Right renal cortex interstitium (tissue), 3 donors: ENCODE measurements around the gene RFPL4A. TPM values are rescaled to one million over a fixed set of nuclear protein-coding genes. Genes with fewer than 3 reads are reported as not detected.

Experiments used
- DNase-seq, 3 donors: peaks; one replicate each; pipeline ENCODE4 v3.0.0-alpha.2; 2013; ENCODE audit warnings: low read depth in 3 of 3, low spot score in 2 of 3
- polyA plus RNA-seq, 3 donors: library from polyadenylated mRNA; unstranded; fragments of 120-200 nt; gene quantifications; one replicate each; pipeline ENCODE4 v1.2.1, GENCODE V29; 2013; ENCODE audit not compliant: insufficient read length in 3 of 3

RFPL4A gene
- polyA plus RNA-seq, 3 donors: not detected

DNA sequence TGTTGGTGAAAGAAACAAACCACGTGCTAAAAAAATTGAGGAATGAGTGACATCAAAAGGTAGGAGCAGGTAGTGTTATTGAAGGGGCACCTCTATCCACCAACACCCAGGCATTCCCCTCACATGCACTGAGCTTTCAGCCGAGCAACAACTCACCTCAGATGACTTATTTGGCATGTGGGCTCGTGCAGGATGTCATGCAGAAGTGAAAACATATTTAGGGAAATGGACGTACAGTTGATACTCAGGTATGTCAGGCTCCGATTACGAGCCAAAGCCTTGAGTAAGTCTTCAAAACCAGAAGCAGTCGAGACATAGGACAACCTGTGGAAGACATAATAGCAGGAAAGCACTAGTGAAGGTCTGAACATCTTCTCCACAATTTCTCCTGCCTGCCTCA is 42.5 kb downstream of the RFPL4A start:
- no peak for DNase-seq

DNA sequence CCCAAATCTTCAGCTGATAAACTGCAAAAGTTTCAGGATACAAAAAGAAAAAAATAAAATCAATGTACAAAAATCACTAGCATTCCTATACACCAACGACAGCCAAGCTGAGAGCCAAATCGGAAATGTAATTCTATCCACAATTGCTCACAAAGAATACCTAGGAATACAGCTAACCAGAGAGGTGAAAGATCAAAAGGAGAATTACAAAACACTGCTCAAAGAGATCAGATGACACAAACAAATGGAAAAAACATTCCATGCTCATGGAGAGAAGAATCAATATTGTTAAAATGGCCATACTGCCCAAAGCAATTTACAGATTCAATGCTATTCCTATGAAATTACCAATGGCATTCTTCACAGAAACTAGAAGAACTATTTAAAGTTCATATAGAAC is 43.4 kb downstream of the RFPL4A start:
- DNase-seq: no peak

DNA sequence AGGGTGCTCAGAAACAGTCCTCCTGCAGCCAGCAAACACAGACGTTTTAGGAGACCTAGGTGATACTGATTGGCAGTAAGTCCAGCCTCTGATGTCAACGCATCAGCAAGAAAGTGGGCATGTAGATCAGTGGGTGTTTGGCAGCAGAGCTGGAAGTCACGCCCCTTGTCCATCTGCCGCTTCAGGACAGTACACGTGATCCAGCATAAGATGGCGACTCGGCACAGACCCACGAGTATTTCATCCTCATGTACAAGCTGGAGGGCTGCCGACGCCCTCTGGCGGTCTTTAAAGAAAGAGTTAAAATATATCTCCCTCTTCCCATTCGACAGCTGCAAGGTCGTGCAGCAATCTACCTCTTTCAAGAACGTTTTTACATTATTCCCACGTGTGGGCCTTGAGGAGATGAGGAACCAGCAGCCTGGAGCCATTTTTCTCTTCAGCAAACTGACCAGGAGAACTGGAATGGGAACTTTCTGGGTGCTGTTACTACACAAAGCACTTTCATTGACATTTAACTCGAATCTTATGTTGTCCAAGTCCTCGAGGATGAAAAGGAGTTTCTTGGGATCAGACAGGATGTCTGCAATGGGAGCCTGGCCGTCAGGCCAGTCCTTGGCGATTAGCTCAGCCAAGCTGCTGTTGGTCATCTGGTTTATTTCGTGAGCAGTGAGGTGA is 50.6 kb downstream of the RFPL4A start:
- DNase-seq: peak in 2 of 3 donors; percentile 1 to 4

DNA sequence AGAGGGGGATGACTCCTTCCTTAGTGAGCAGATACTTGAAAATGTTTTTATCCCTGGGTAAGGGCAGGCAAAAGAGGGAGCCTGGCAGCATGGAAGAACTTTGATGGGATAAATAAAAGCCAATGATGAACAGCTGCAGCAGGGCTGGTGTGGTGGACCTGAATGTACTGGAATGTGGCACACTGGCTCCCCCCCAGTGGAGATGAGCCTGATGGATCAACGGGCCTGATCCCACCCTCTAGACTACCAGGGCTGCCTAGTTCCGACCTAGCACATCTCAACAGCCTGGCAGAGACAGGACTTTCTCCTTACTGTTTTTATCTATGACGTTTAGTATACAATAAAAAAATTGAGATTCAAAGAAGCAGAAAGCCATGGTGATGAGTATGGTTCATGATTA is 52.4 kb downstream of the RFPL4A start:
- DNase-seq: no peak

DNA sequence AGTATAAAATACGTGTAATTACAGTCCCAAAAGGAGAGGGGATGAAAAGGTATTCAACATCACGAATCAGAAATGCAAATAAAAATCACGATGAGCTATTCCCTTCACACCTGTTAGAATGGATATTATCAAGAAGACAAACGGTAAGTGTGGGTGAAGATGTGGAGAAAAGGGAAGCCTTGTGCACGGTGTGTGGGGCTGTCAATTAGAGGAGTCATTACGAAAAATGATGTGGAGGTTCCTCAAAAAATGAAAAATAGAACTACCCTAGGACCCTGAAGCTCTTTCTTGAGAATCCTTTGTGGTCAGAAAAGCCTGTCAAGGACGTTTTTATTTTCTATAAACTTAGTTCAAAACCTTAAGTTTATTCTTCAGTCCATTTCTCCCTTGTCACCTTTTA is 53.6 kb downstream of the RFPL4A start:
- DNase-seq: no peak

Other genes starting within 250 kb of the RFPL4A start
- under 1 TPM; 0.37 to 0.51 (median 0.50) TPM for gene SBK2, start 222.0 kb upstream of the RFPL4A start, polyA plus RNA-seq
- under 1 TPM in 2 of 3 donors, not detected in 1; 0.15 to 0.21 TPM for gene SBK3, start 213.6 kb upstream of the RFPL4A start, polyA plus RNA-seq
- 10 to 100 TPM; 11.8 to 13.2 (median 13.1) TPM for gene ZNF579, start 178.2 kb upstream of the RFPL4A start, polyA plus RNA-seq
- 10 to 100 TPM; 16.6 to 18.9 (median 17.7) TPM for gene FIZ1, start 159.6 kb upstream of the RFPL4A start, polyA plus RNA-seq
- gene ZNF524, start 158.8 kb upstream of the RFPL4A start, polyA plus RNA-seq: 1 to 10 TPM; 6.0 to 8.1 (median 6.6) TPM
- gene ZNF865, start 153.4 kb upstream of the RFPL4A start, polyA plus RNA-seq: 1 to 10 TPM; 5.1 to 7.0 (median 6.1) TPM
- 10 to 100 TPM in 2 of 3 donors, 1 to 10 TPM in 1; 9.1 to 10.8 (median 10.0) TPM for gene ZNF784, start 134.5 kb upstream of the RFPL4A start, polyA plus RNA-seq
- 10 to 100 TPM; 33.3 to 39.6 (median 38.2) TPM for gene ZNF580, start 118.1 kb upstream of the RFPL4A start, polyA plus RNA-seq
- gene ZNF581, start 115.4 kb upstream of the RFPL4A start, polyA plus RNA-seq: 10 to 100 TPM; 22.1 to 24.5 (median 24.2) TPM
- 10 to 100 TPM; 19.1 to 20.8 (median 20.8) TPM for gene CCDC106, start 110.9 kb upstream of the RFPL4A start, polyA plus RNA-seq
- gene U2AF2, start 104.1 kb upstream of the RFPL4A start, polyA plus RNA-seq: 100 to 1,000 TPM; 156 to 170 (median 157) TPM
- 100 to 1,000 TPM in 1 of 3 donors, 10 to 100 TPM in 2; 82.7 to 104 (median 85.8) TPM for gene EPN1, start 83.9 kb upstream of the RFPL4A start, polyA plus RNA-seq
- gene NLRP9, start 20.7 kb upstream of the RFPL4A start, polyA plus RNA-seq: under 1 TPM in 1 of 3 donors, not detected in 2; 0.07 TPM
- gene RFPL4AL1, start 10.0 kb downstream of the RFPL4A start, polyA plus RNA-seq: under 1 TPM in 1 of 3 donors, not detected in 2; 0.24 TPM
- gene NLRP11, start 72.9 kb downstream of the RFPL4A start, polyA plus RNA-seq: under 1 TPM; 0.13 to 0.19 (median 0.15) TPM
- not detected for gene NLRP4, start 77.4 kb downstream of the RFPL4A start, polyA plus RNA-seq
- gene NLRP13, start 173.2 kb downstream of the RFPL4A start, polyA plus RNA-seq: not detected
- not detected for gene NLRP8, start 188.7 kb downstream of the RFPL4A start, polyA plus RNA-seq
- not detected for gene NLRP5, start 227.7 kb downstream of the RFPL4A start, polyA plus RNA-seq